HepG2 (cell line): ENCODE data around the gene DBNDD1. TPM values are rescaled to one million over a fixed set of nuclear protein-coding genes. Genes with fewer than 3 reads are reported as not detected.

ENCODE experiments used
- AHDC1 ChIP-seq: sonication (generic); formaldehyde crosslinking; IDR thresholded peaks from 2 replicates; pipeline ENCODE4 v1.5.1; 2020; ENCODE audit warnings: mild to moderate bottlenecking, missing genetic modification reagents, borderline replicate concordance
- ATF7-NPFF ChIP-seq: sonication (generic); formaldehyde crosslinking; IDR thresholded peaks from 2 replicates; pipeline ENCODE4 v1.8.1; 2023; ENCODE audit warnings: mild to moderate bottlenecking, low read depth, missing genetic modification reagents, moderate library complexity
- CEBPB ChIP-seq: IDR thresholded peaks from 2 replicates; pipeline ENCODE4 v1.6.1; 2011; ENCODE audit warnings: low read depth, low read length, improper control_type of control experiment, borderline replicate concordance
- HMG20B ChIP-seq: conservative IDR thresholded peaks from 2 replicates; pipeline ENCODE4 v1.6.1; 2016; ENCODE audit warnings: missing genetic modification reagents, missing compliant biosample characterization
- HOXA3 ChIP-seq: sonication (generic); formaldehyde crosslinking; IDR thresholded peaks from 2 replicates; pipeline ENCODE4 v1.5.0; 2020; ENCODE audit warnings: missing genetic modification reagents
- HOXA7 ChIP-seq: sonication (generic); formaldehyde crosslinking; IDR thresholded peaks from 2 replicates; pipeline ENCODE4 v1.8.1; 2022; ENCODE audit warnings: mild to moderate bottlenecking, missing genetic modification reagents, moderate library complexity
- IKZF4 ChIP-seq: sonication (generic); formaldehyde crosslinking; IDR thresholded peaks from 2 replicates; pipeline ENCODE4 v1.5.1; 2020; ENCODE audit warnings: borderline replicate concordance, mild to moderate bottlenecking, low read depth, missing genetic modification reagents; ENCODE audit errors: not compliant biosample characterization
- NAIF1 ChIP-seq: sonication (generic); formaldehyde crosslinking; IDR thresholded peaks from 2 replicates; pipeline ENCODE4 v1.5.0; 2020; ENCODE audit warnings: mild to moderate bottlenecking, missing genetic modification reagents, borderline replicate concordance
- NFKBIZ ChIP-seq: IDR thresholded peaks from 2 replicates; pipeline ENCODE4 v1.6.1; 2018; ENCODE audit warnings: missing genetic modification reagents, missing compliant biosample characterization
- PHF8 ChIP-seq: sonication (generic); formaldehyde crosslinking; IDR thresholded peaks from 2 replicates; pipeline ENCODE4 v1.5.0; 2020; ENCODE audit warnings: missing genetic modification reagents
- RNF2 ChIP-seq: fragments of 450-650 bp; conservative IDR thresholded peaks from 2 replicates; pipeline ENCODE4 v1.6.1; 2016; ENCODE audit warnings: low read depth
- THAP9 ChIP-seq: sonication (generic); formaldehyde crosslinking; IDR thresholded peaks from 2 replicates; pipeline ENCODE4; 2020; ENCODE audit warnings: missing genetic modification reagents, mild to moderate bottlenecking, borderline replicate concordance
- TP53 ChIP-seq: sonication (generic); formaldehyde crosslinking; conservative IDR thresholded peaks from 2 replicates; pipeline ENCODE4 v1.4.0; 2020; ENCODE audit warnings: missing genetic modification reagents
- ZNF225 ChIP-seq: sonication (generic); formaldehyde crosslinking; IDR thresholded peaks from 2 replicates; pipeline ENCODE4 v1.4.0; 2020; ENCODE audit warnings: mild to moderate bottlenecking, missing genetic modification reagents
- polyA plus RNA-seq, 8 experiments: library from polyadenylated mRNA; depleted of rRNA in 3 of 8; stranded (reverse) in 7 of 8; unstranded in 1 of 8; fragments of >200 nt; fragmentation: Illumina TruSeq in 4 of 8; extraction: Trizol in 4 of 8; gene quantifications; 2 replicates each; pipeline versions ENCODE4 v1.2.1 to v1.2.3, GENCODE V29; 2011 to 2016; ENCODE audit warnings: low read depth in 4 of 8, missing spikeins in 1 of 8, mixed read lengths in 1 of 8; ENCODE audit not compliant: insufficient read depth in 1 of 8
- total RNA-seq, 5 experiments: library from RNA; depleted of rRNA; stranded (reverse); fragments of >200 nt; fragmentation: Illumina TruSeq; extraction: Trizol; gene quantifications; 2 replicates each; pipeline ENCODE4 v1.2.3, GENCODE V29; 2016; ENCODE audit warnings: low read depth in 1 of 5
- TF ChIP-seq, protein P1 (sequence below): sonication (generic); formaldehyde crosslinking; IDR thresholded peaks from 2 replicates; pipeline ENCODE4 v1.5.0; 2020; ENCODE audit warnings: missing genetic modification reagents, mild to moderate bottlenecking, borderline replicate concordance

DBNDD1 gene
- total and polyA plus RNA-seq, 2 of the 13 experiments (the other 11 are each of a cell fraction or from before 2014, with no cell fraction given): 17.0 to 40.4 TPM

DNA sequence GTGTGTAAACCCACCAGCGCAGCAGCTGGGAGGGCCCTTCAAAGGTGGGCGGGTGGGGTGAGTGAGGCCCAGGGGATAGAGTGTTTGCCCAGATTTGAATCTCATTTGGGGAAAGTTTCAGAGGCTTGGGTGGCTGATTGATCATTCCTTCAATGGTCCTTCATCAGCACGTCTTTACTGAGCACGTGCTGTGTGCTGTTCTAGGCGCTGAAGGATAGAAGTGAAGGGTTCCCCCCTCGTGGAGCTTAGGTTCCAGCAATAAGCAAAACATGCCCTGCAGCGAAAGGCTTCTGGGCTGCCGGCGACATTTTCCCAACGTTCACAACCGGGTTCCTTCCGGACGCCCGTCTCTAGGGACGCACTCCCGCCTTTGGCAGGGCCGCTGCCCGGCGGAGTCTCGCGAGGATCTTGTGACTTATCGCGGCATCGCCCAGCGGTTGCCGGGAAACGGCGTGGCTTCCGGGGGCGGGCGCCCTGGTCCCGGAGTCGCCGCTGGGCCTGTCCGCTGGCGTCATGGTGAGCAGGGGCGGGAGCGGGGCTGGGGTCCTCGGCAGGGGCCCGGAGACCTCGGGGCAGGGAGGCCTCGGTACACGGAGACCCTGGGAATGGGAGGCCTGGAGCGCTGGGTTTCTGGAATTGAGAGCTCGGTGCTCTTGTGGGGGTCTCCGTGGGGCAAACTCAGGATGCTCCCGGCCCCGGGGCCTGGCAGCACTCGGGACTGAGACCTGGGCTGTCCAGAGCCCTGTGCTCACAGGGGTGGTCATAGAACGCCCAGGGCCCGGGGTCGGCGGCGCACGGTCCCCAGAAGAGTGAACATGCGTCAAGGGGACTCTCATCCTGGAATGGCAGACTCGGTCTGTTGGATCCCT, 3.2 kb upstream of the DBNDD1 start (continued):
- TF ChIP-seq AHDC1 (CRISPR knock-in tag): no peak
- TF ChIP-seq, protein P1, sequence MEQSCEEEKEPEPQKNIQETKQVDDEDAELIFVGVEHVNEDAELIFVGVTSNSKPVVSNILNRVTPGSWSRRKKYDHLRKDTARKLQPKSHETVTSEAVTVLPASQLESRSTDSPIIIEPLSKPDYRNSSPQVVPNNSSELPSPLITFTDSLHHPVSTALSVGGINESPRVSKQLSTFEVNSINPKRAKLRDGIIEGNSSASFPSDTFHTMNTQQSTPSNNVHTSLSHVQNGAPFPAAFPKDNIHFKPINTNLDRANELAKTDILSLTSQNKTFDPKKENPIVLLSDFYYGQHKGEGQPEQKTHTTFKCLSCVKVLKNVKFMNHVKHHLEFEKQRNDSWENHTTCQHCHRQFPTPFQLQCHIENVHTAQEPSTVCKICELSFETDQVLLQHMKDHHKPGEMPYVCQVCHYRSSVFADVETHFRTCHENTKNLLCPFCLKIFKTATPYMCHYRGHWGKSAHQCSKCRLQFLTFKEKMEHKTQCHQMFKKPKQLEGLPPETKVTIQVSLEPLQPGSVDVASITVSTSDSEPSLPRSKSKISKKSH (CRISPR knock-in tag): peak; percentile 72; the same call in 1 of the 2 replicates
- TF ChIP-seq IKZF4 (CRISPR knock-in tag): no peak
- no peak for TF ChIP-seq HOXA7 (CRISPR knock-in tag)
- peak; percentile 85 for TF ChIP-seq HOXA3
- TF ChIP-seq ZNF225 (CRISPR knock-in tag): peak; percentile 25; the same call in 1 of the 2 replicates
- TF ChIP-seq RNF2: peak; percentile 85; the same call in 1 of the 2 replicates
- 0 out of 2 replicates have a peak, but pooled peaks have one; percentile 44 for TF ChIP-seq NFKBIZ (CRISPR knock-in tag)
- TF ChIP-seq TP53 (CRISPR knock-in tag): 0 out of 2 replicates have a peak, but pooled peaks have one; percentile 14
- peak; percentile 25; the same call in 1 of the 2 replicates for TF ChIP-seq ATF7-NPFF (CRISPR knock-in tag)
- no peak for TF ChIP-seq CEBPB
- peak; percentile 75; the same call in 1 of the 2 replicates for TF ChIP-seq THAP9
- TF ChIP-seq PHF8: peak; percentile 78
- TF ChIP-seq HMG20B: no peak
- TF ChIP-seq NAIF1 (CRISPR knock-in tag): no peak
